Neural progenitor cell (in vitro differentiated cells): ENCODE data around the gene AJAP1. TPM values are rescaled to one million over a fixed set of nuclear protein-coding genes. Genes with fewer than 3 reads are reported as not detected.

Experiments used
- DNase-seq: peaks from one replicate; pipeline ENCODE4 v3.0.0-alpha.2; 2016; ENCODE audit warnings: low spot score
- H2AFZ ChIP-seq: fragments of 200-600 bp; sonication (generic); replicated peaks from 2 replicates; pipeline ENCODE4 v1.6.1; 2016; ENCODE audit warnings: antibody characterized with exemption
- H3F3A ChIP-seq: fragments of 200-600 bp; sonication (generic); 2 replicates; pipeline ENCODE4 v1.6.1; 2016; ENCODE audit warnings: antibody characterized with exemption, low read depth
- H3K27ac ChIP-seq: fragments of 200-600 bp; sonication (generic); 2 replicates; pipeline ENCODE4 v1.5.1; 2016; ENCODE audit warnings: mild to moderate bottlenecking
- H3K27me3 ChIP-seq: fragments of 200-600 bp; sonication (generic); 2 replicates; pipeline ENCODE4 v1.6.1; 2016; ENCODE audit warnings: mild to moderate bottlenecking, moderate library complexity
- H3K36me3 ChIP-seq: fragments of 200-600 bp; sonication (generic); 2 replicates; pipeline ENCODE4 v1.5.1; 2016
- H3K4me1 ChIP-seq: fragments of 200-600 bp; sonication (generic); 2 replicates; pipeline ENCODE4 v1.6.1; 2016; ENCODE audit warnings: mixed run types
- H3K4me2 ChIP-seq: fragments of 200-600 bp; sonication (generic); 2 replicates; pipeline ENCODE4 v1.6.1; 2016
- H3K4me3 ChIP-seq: fragments of 200-600 bp; sonication (generic); 2 replicates; pipeline ENCODE4 v1.5.1; 2016
- H3K79me2 ChIP-seq: fragments of 200-600 bp; sonication (generic); 2 replicates; pipeline ENCODE4 v1.6.1; 2016; ENCODE audit warnings: low read depth
- H3K9ac ChIP-seq: fragments of 200-600 bp; sonication (generic); 2 replicates; pipeline ENCODE4 v1.6.1; 2016
- H3K9me3 ChIP-seq: fragments of 200-600 bp; sonication (generic); 2 replicates; pipeline ENCODE4 v1.5.1; 2016; ENCODE audit warnings: low read depth
- H4K20me1 ChIP-seq: fragments of 200-600 bp; sonication (generic); 2 replicates; pipeline ENCODE4 v1.6.1; 2016; ENCODE audit warnings: low read depth
- H3K27ac Mint-ChIP-seq: 3 replicates; pipeline ENCODE4 v1.8.0; 2021; ENCODE audit warnings: mixed read lengths
- H3K27me3 Mint-ChIP-seq: 2 replicates; pipeline ENCODE4 v1.8.0; 2022; ENCODE audit warnings: low read depth, mild to moderate bottlenecking, inconsistent platforms, moderate library complexity, mixed read lengths; ENCODE audit not compliant: insufficient read depth
- H3K36me3 Mint-ChIP-seq: 3 replicates; pipeline ENCODE4 v1.8.0; 2021; ENCODE audit warnings: mixed read lengths
- H3K4me1 Mint-ChIP-seq: 3 replicates; pipeline ENCODE4 v1.8.0; 2021; ENCODE audit warnings: mixed read lengths
- H3K4me3 Mint-ChIP-seq: 3 replicates; pipeline ENCODE4 v1.8.0; 2021; ENCODE audit warnings: mild to moderate bottlenecking, moderate library complexity, mixed read lengths
- H3K9me3 Mint-ChIP-seq: 3 replicates; pipeline ENCODE4 v1.8.0; 2020; ENCODE audit warnings: mixed read lengths
- EZH2 ChIP-seq: fragments of 200-600 bp; sonication (generic); IDR thresholded peaks from 2 replicates; pipeline ENCODE4 v1.6.1; 2017; ENCODE audit warnings: antibody characterized with exemption, mild to moderate bottlenecking, moderate library complexity
- EZH2phosphoT487 ChIP-seq: fragments of 200-600 bp; sonication (generic); IDR thresholded peaks from 2 replicates; pipeline ENCODE4 v1.6.1; 2017; ENCODE audit warnings: antibody characterized with exemption
- total RNA-seq: library from RNA; depleted of rRNA; stranded (reverse); fragments of >200 nt; gene quantifications from 2 replicates; pipeline ENCODE4 v1.2.3, GENCODE V29; 2015; ENCODE audit warnings: low replicate concordance
- TF ChIP-seq, protein P1 (sequence below): fragments of 200-600 bp; sonication (generic); IDR thresholded peaks from 2 replicates; pipeline ENCODE4 v1.5.1; 2017; ENCODE audit warnings: antibody characterized with exemption, mild to moderate bottlenecking

The AJAP1 gene
- total RNA-seq, 1 donor from 2014 or later: 0.21 TPM

GRCh38 chr1:4695241-4695640, 40.8 kb downstream of the AJAP1 start:
- no peak overlapping the region for H3K4me2 ChIP-seq
- H3K9ac ChIP-seq: no peak overlapping the region
- no peaks in the 10 kb centered on the region for H3K79me2 ChIP-seq
- no peak overlapping the region for H3K4me3 Mint-ChIP-seq
- no peaks in the 10 kb centered on the region for H3K36me3 Mint-ChIP-seq
- no peaks in the 10 kb centered on the region for H3K36me3 ChIP-seq
- no peak overlapping the region for H2AFZ ChIP-seq
- no peaks in the 10 kb centered on the region for H3K27me3 ChIP-seq
- no peak overlapping the region for H3K4me3 ChIP-seq
- H3K4me1 Mint-ChIP-seq: peaks cover 22% of the 10 kb centered on the region
- H3F3A ChIP-seq: no peaks in the 10 kb centered on the region
- peaks cover 4% of the 10 kb centered on the region for H3K27me3 Mint-ChIP-seq
- H3K9me3 ChIP-seq: no peaks in the 10 kb centered on the region
- H4K20me1 ChIP-seq: no peaks in the 10 kb centered on the region
- no peaks in the 10 kb centered on the region for H3K4me1 ChIP-seq
- TF ChIP-seq EZH2phosphoT487: no peak
- no peak for TF ChIP-seq EZH2
- TF ChIP-seq, protein P1, sequence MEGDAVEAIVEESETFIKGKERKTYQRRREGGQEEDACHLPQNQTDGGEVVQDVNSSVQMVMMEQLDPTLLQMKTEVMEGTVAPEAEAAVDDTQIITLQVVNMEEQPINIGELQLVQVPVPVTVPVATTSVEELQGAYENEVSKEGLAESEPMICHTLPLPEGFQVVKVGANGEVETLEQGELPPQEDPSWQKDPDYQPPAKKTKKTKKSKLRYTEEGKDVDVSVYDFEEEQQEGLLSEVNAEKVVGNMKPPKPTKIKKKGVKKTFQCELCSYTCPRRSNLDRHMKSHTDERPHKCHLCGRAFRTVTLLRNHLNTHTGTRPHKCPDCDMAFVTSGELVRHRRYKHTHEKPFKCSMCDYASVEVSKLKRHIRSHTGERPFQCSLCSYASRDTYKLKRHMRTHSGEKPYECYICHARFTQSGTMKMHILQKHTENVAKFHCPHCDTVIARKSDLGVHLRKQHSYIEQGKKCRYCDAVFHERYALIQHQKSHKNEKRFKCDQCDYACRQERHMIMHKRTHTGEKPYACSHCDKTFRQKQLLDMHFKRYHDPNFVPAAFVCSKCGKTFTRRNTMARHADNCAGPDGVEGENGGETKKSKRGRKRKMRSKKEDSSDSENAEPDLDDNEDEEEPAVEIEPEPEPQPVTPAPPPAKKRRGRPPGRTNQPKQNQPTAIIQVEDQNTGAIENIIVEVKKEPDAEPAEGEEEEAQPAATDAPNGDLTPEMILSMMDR: no peak
- H3K27ac ChIP-seq: no peak overlapping the region
- no peak overlapping the region for H3K27ac Mint-ChIP-seq
- no peaks in the 10 kb centered on the region for H3K9me3 Mint-ChIP-seq
- no peak for DNase-seq

DNA sequence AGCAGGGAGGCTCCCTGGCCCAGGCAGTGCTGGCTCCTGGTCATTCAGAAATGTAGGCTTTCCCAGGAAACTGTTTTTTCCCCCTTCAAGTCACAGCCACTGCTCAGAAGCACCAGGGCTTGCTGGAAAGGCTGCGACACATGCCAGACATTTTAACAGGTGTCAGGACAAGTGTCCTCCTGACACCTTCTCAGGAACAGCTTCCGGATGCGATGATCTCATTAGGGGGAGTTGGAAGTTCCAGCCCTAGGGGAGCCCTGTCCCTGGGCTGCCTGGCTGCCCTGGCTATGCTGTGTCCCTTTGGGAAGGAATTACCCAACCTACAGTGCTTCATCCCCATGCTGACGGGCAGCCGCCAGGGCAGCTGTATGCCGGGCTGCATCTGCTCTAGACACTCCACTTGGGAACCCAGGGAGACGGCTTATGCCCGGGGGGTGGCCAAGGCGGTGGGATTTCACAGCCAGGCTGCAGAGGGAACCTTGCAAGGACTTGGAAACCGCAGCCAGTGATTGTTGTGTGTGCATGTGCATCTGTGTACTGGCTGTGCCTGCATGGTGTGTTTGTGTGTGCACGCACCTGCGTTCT, 41.8 kb downstream of the AJAP1 start:
- H3K9me3 ChIP-seq: no peaks in the 10 kb centered on the region
- no peaks in the 10 kb centered on the region for H3K9me3 Mint-ChIP-seq
- TF ChIP-seq EZH2phosphoT487 (no peak), EZH2 (no peak)
- TF ChIP-seq, protein P1: no peak
- H3K27me3 Mint-ChIP-seq: peaks cover 4% of the 10 kb centered on the region
- no peak overlapping the region for H3K27ac ChIP-seq
- H3K9ac ChIP-seq: no peak overlapping the region
- no peak overlapping the region for H3K4me3 Mint-ChIP-seq
- H3K4me1 Mint-ChIP-seq: peaks cover 30% of the 10 kb centered on the region
- DNase-seq: no peak
- H3F3A ChIP-seq: no peaks in the 10 kb centered on the region
- no peaks in the 10 kb centered on the region for H3K79me2 ChIP-seq
- H3K4me1 ChIP-seq: peaks cover 7% of the 10 kb centered on the region
- no peak overlapping the region for H3K27ac Mint-ChIP-seq
- no peaks in the 10 kb centered on the region for H3K36me3 ChIP-seq
- no peak overlapping the region for H3K4me3 ChIP-seq
- no peaks in the 10 kb centered on the region for H3K36me3 Mint-ChIP-seq
- H4K20me1 ChIP-seq: no peaks in the 10 kb centered on the region
- H2AFZ ChIP-seq: no peak overlapping the region
- H3K27me3 ChIP-seq: no peaks in the 10 kb centered on the region
- no peak overlapping the region for H3K4me2 ChIP-seq

- DNase-seq: no peak
- no peak overlapping the region for H3K9ac ChIP-seq
- Mint-ChIP-seq H3K27ac (no peak overlapping the region), H3K9me3 (peaks cover 1% of the 10 kb centered on the region), H3K27me3 (peaks cover 4% of the 10 kb centered on the region), H3K36me3 (no peaks in the 10 kb centered on the region), H3K4me3 (no peak overlapping the region), H3K4me1 (peaks cover 31% of the 10 kb centered on the region)
- H2AFZ ChIP-seq: no peak overlapping the region
- no peak overlapping the region for H3K4me3 ChIP-seq
- H3K9me3 ChIP-seq: no peaks in the 10 kb centered on the region
- no peak overlapping the region for H3K4me2 ChIP-seq
- H3K79me2 ChIP-seq: no peaks in the 10 kb centered on the region
- no peaks in the 10 kb centered on the region for H3K36me3 ChIP-seq
- no peaks in the 10 kb centered on the region for H4K20me1 ChIP-seq
- H3K27ac ChIP-seq: no peak overlapping the region
- TF ChIP-seq EZH2: no peak
- no peaks in the 10 kb centered on the region for H3K27me3 ChIP-seq
- H3K4me1 ChIP-seq: peaks cover 7% of the 10 kb centered on the region
- H3F3A ChIP-seq: no peaks in the 10 kb centered on the region
Measured at GRCh38 chr1:4696753-4697152, 42.3 kb downstream of the AJAP1 start.

GRCh38 chr1:4697801-4698200, 43.4 kb downstream of the AJAP1 start:
- no peak overlapping the region for H3K27ac ChIP-seq
- H3K36me3 ChIP-seq: no peaks in the 10 kb centered on the region
- Mint-ChIP-seq H3K4me3 (no peak overlapping the region), H3K27ac (no peak overlapping the region), H3K4me1 (peaks cover 33% of the 10 kb centered on the region), H3K36me3 (no peaks in the 10 kb centered on the region), H3K9me3 (peaks cover 3% of the 10 kb centered on the region), H3K27me3 (peaks cover 4% of the 10 kb centered on the region)
- H3K79me2 ChIP-seq: no peaks in the 10 kb centered on the region
- no peak overlapping the region for H3K4me3 ChIP-seq
- no peak overlapping the region for H3K4me2 ChIP-seq
- DNase-seq: no peak
- H3F3A ChIP-seq: no peaks in the 10 kb centered on the region
- H4K20me1 ChIP-seq: no peaks in the 10 kb centered on the region
- H2AFZ ChIP-seq: no peak overlapping the region
- H3K4me1 ChIP-seq: peaks cover 7% of the 10 kb centered on the region
- H3K9ac ChIP-seq: no peak overlapping the region
- TF ChIP-seq, protein P1: no peak
- TF ChIP-seq EZH2phosphoT487 (no peak), EZH2 (no peak)
- H3K27me3 ChIP-seq: no peaks in the 10 kb centered on the region
- H3K9me3 ChIP-seq: no peaks in the 10 kb centered on the region
